NCI-H1105 (cell line): ENCODE results near the gene ITGB3.
"Not testable (repeated sequence)": the region's sequence is repeated elsewhere in the genome, so short reads cannot be mapped to it uniquely, and the experiment has no call there.

Source experiments
- DNase-seq: peaks from one replicate; lab custom pipeline; 2025; lab: John Stamatoyannopoulos, UW

Gene ITGB3

DNA sequence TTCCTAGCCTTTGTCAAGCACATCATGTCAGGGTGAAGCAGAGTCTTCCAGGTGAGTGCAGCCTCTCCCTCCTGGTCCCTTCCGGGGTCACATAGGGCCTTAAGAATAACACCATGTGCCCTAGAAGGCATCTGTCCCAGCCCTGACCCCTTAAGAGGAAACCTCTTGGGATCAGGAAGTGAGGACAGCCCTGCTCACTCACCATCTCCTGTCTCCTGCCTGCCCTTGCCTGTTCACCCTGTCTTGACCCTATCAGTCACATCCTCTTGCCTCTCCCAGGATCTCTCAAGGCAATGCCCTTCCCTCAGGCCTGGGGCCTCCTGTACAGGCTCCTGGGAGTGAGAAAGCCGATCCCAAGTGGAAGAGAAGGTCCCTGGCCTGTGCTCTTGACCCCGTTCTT is 30.6 kb upstream of the ITGB3 start:
- DNase-seq: no peak

DNA sequence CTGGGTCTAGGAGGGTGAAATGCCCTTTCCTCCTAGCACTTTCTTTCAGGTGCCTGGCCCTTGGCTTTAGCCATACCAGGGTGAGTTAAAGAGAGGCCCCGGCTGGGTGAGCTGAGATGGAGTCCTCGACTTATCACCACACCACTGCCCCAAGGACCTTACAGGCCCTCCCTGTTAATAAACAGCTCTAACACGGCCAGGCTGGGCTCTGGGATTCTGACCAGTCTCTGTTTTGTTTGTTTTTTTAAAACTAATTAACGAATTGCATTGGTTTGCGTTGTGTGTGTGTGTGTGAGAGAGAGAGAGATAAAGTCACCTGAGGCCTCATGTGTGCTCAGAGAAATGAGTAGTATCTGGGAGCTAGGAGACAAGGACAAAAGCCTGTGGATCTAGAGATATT is 30.2 kb upstream of the ITGB3 start:
- no peak for DNase-seq

- DNase-seq: not testable (repeated sequence)
These were observed 29.6 kb upstream of the ITGB3 start for GRCh38 chr17:47224077-47224476.

DNA sequence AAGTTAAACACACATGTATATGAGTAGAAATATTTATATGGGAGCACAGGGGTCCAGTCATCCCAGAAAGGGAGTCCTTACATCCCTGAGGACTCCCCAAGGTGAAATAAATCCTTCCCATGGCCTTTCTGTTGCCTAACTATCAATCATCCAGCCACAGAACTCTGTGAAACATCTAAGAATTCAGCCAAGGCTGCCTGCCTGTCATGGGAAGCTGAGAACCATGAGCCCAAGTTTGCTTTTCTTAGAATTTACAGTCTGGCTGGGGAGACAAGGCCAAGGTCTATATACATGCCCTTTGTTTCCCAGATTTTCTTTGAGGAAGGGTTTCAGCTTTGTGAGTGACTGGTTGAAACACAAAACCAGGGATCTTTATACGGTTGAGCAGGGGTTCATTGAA is 28.7 kb upstream of the ITGB3 start:
- DNase-seq: no peak

DNA sequence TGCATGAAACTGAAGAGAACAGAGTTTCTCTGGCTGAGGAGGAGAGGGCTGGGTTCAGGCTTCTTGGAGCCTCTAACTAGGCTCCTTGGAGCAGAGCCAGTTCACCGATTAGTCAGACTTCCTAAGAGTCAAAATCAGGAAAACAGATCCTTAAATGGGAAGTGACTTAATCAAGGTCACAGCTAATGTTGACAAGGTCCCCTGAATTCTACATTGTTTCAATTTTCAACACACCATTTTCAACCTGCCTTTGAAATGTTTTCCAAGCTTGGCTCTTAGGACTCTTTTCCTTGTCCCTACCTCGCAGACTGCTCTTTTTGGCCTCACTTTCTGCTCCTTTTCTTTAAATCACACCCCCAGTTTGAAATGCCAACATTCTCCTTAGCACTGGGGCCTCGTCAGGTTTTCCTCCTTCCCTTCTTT is 28.2 kb upstream of the ITGB3 start:
- DNase-seq: no peak

DNA sequence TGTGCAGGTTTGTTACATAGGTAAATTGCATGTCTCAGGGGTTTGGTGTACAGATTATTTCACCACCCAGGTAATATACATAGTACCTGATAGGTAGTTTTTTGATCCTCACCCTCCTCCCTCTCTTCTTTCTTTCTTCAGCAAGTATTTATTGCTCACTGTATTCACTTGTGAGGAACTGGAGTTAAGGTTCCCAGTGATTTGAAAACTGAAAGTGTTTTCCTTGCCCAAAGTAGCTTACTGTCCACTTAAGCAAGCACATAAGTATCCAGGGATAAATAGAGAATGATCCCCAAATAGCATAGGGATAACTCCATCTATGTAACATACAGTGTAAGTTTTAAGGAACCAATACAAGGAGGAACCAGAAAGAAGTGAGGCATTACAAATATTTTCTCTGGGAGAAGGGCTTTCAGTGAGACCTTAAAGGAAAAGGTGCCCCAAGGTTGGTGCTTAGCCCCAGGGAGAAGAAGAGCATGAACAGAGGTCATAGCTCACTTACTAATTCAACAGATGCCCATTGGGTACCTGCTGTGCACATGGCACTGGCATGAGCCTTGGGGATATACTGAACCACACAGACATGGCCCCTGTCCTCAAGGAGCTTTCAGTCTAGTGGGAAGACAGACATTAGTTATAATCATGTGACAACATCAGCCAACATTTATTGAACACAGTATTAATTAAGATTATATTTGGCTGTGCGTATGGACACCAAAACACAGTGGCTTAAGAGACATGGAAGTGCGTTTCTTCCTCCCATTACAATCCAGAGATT is 27.5 kb upstream of the ITGB3 start:
- DNase-seq: no peak

GRCh38 chr17:47227862-47228261 is 25.8 kb upstream of the ITGB3 start:
- no peak for DNase-seq

- DNase-seq: peak; percentile 60
These were observed 23.8 kb upstream of the ITGB3 start for GRCh38 chr17:47229535-47230443.

GRCh38 chr17:47230864-47231263 is 22.8 kb upstream of the ITGB3 start:
- no peak for DNase-seq

DNA sequence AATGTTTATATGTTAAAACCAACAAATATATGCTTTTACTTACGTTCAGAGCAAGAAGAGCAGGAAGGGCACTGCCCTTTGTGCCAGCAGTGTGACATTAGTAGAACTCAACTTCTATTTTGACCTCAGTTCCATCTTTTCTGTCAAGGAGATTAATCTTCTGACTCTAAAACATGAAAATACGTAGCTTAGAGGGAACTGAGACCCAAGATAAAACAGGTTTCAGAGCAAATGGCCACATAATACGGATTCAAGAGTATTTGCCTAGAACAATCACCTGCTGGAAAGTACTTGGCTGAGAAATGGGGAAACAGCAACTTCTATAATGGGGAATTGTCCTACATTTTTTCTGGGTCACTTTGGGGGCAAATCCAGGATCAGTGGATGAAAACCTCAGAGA is 22.3 kb upstream of the ITGB3 start:
- no peak for DNase-seq

DNA sequence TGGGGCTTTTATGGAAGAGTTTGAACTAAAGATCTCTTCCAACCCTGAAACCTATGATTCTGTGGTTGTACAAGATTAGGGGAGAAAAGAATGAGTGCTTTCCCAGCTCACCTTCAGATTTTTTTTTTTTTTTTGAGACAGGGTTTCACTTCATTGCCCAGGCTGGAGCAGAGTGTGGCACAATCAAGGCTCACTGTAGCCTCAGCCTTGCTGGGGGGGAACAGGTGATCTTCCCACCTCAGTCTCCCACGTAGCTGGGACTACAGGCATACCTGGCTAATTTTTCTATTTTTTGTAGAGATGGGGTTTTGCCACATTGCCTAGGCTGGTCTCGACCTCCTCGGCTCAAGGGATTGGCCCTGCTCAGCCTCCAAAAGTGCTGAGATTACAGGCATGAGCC is 21.8 kb upstream of the ITGB3 start:
- no peak for DNase-seq

- no peak for DNase-seq
These were observed 21.2 kb upstream of the ITGB3 start for GRCh38 chr17:47232465-47232864.

DNA sequence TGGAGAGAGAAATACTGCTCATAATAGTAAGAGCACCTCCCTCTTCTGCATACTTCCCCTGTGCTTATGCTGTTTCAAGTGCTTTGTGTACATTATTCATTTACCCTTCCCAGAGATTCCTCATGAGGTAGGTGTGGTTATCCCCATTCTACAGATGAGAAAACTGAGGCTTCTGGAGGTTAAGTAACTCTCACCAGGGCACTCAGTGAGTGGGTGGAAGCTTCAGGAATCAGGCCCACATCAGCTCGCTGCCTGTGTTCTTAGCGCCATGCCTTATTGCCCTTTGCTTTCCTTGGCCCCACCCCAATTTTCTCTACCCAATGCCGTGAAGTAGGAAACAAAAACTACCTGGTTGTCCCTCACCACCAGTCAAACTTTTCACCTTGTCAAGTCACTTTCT is 18.1 kb upstream of the ITGB3 start:
- no peak for DNase-seq

DNA sequence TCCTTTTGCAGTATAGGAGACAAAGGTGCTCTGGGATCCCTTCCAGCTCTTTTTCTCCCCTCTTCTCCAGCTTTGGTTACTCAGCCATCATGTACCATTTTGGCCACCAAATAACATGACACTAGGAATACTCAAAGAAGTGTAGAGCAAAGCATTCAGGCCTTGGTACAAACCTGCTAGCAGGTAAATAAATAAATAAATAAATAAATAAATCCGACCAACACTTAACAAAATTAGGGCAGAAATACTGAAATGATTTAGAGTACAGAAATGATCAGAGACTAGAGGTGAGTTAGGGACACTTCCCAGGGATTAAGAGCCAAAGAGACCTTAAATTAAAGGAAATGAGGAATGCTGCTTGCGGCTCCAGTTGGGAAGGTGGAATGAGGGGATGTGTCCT is 17.7 kb upstream of the ITGB3 start:
- DNase-seq: no peak

DNA sequence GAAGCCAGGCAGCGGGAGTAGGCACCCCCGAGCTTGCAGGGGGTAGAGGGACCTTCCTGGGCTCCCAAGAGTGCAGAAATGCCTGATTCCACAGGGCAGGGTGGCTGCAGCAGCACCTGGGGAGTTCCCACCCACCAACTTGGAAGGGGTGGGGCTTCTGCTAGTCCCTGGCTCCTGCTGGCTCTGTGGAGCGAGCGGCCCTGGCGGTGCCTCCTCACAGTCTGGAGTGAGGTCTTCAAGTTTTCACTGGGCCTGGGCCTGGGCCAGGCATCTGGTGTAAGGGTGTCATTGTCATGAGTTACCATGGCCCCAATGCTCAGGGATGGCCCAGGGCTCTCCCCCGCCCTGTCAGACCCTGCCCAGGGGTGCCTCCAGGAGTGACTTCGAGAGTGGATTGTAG is 15.8 kb upstream of the ITGB3 start:
- no peak for DNase-seq

DNA sequence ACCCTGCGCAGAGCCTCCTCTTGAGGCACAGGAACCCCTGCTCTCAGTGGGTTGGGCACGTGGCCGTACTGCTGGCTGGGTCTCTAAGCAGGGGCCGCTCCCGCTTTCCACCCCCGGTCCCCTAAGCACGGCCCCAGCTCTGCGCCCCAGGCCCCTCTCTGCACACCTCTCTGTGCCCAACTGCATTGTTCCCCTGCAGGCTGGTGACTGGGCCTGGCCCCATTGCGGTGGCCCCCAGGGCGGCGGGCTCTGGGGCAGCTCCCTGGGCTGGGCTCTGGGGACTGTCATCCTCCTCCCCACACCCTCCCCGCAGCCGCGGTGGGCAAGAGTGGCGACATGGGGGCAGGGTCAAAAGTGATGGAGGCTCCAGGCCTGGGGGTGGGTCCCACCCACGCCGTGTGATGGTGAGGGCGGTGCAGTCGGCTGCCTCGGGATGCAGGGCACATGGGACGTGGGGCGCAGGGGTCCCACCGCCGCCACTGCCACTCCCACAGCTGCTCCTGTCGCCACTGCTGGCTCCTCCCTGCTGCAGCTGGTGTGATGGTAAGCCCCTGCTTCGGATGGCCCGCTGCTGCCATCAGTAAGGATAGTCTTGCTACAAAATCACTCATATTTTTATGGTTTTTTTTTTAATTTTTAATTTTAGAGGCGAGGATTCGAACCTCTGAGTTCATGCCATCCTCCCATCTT is 15.2 kb upstream of the ITGB3 start:
- no peak for DNase-seq

GRCh38 chr17:47239619-47239966 is 14.0 kb upstream of the ITGB3 start:
- no peak for DNase-seq

- DNase-seq: peak; percentile 25
These were observed 13.5 kb upstream of the ITGB3 start for GRCh38 chr17:47239967-47240651.

DNA sequence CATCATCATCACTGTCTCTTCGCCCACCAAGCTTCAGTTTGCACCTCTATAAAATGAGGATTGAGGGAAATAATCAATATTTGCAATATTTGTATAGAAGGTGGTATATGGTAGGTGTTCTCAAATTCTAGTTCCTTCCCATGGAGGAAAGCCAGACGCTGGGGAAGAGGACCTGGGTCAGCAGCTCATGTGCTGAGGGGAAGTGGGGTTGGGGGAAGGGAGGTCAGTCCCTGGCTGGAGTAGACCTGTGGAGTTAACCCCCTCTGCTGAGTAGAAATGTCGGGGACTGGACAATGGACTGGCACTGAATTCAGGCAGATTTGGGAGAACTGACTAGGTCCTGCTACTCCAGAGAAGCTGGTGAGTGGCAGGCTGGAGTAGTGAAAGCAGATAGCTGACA is 12.8 kb upstream of the ITGB3 start:
- no peak for DNase-seq

DNA sequence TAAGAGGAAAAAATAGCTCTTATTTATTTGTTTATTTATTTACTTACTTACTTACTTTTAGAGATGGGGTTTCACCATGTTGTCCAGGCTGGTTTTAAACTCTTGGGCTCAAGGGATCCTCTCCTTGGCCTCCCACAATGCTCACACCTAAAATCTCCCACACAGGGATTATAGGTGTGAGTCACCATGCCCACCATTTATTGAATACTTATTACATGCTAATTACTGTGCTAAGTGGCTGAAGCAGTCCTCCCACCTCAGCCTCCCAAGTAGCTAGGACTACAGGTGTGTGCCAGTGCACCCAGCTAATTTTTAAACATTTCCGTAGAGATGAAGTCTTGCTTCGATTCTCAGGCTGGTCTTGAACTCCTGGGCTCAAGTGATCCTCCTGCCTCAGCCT is 11.0 kb upstream of the ITGB3 start:
- DNase-seq: no peak

DNA sequence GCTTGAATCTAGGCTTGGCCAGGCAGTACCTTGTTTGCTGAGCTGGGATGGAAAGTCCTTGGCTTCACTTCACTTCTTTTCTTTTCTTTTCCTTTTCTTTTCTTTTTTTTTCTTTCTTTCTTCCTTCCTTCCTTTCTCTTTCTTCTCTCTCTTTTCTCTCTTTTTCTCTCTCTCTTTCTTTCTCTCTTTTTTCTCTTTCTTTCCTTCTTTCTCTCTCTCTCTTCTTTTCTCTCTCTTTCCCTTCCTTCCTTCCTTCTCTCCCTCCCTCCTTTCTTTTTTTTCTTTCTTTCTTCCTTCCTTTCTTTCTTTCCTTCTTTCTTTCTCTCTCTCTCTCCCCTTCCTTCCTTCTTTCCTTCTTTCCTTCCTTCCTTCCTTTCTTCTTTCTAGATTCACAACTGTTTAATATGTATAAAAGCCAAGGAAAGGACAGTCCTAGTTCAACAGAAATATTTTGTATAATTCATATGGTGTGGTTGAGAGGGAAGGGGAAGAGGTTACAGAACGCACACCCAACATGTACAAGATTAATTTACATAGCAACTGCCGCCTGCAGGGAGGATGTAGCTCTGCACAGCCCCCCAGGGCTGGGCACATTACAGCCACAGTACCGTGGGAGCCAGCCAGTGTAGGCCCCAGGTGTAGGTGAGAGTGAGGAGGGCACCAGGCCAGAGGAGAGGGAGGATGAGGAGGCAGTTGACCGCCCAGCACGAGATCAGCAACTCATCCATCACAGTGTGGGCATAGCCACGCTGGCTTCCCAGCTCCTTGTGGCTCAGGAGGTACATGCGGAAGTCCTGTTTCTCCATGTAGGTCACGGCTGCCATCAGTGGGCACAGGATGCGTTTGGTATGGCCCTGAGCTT is 9.7 kb upstream of the ITGB3 start:
- DNase-seq: no peak
